Central memory CD8-positive, alpha-beta T cell (primary cell): ENCODE data around the gene JPH2.

Experiments used
- ATAC-seq: fragments of 150-1000 bp; cut with Tn5 transposase; replicated peaks from 2 replicates; pipeline ENCODE4 v1.10.0; 2022; ENCODE audit warnings: mild to moderate bottlenecking, moderate FRiP score, moderate number of reproducible peaks; ENCODE audit not compliant: poor library complexity, severe bottlenecking; ENCODE audit errors: extremely low read depth
- DNase-seq, 2 donors: peaks; one replicate each; pipeline ENCODE4 v3.0.0; 2021; ENCODE audit warnings: low spot score in 2 of 2
- H3K27ac Mint-ChIP-seq: one replicate; pipeline ENCODE4 v1.8.0; 2022; ENCODE audit warnings: low read depth, mild to moderate bottlenecking, moderate library complexity, mixed read lengths
- H3K27me3 Mint-ChIP-seq: one replicate; pipeline ENCODE4 v1.8.0; 2022; ENCODE audit warnings: mixed read lengths
- H3K36me3 Mint-ChIP-seq: one replicate; pipeline ENCODE4 v1.8.0; 2022; ENCODE audit warnings: mild to moderate bottlenecking, moderate library complexity, mixed read lengths; ENCODE audit not compliant: insufficient read depth
- H3K4me1 Mint-ChIP-seq: one replicate; pipeline ENCODE4 v1.8.0; 2022; ENCODE audit warnings: mixed read lengths
- H3K4me3 Mint-ChIP-seq: one replicate; pipeline ENCODE4 v1.8.0; 2022; ENCODE audit warnings: mild to moderate bottlenecking, moderate library complexity, mixed read lengths
- H3K9me3 Mint-ChIP-seq: one replicate; pipeline ENCODE4 v1.8.0; 2022; ENCODE audit warnings: mixed read lengths

JPH2 gene

GRCh38 chr20:44180814-44181213, 6.2 kb downstream of the JPH2 start:
- H3K4me3 Mint-ChIP-seq = no peak overlapping the region
- no peaks in the 10 kb centered on the region for H3K4me1 Mint-ChIP-seq

GRCh38 chr20:44176833-44177534, 10.0 kb downstream of the JPH2 start:
- no peaks in the 10 kb centered on the region for H3K4me1 Mint-ChIP-seq
- H3K27ac Mint-ChIP-seq = no peak overlapping the region
- H3K4me3 Mint-ChIP-seq = no peak overlapping the region
- H3K27me3 Mint-ChIP-seq = peaks cover 63% of the 10 kb centered on the region
- H3K9me3 Mint-ChIP-seq = no peaks in the 10 kb centered on the region
- ATAC-seq (no peak), DNase-seq (no peak)
- H3K36me3 Mint-ChIP-seq = no peaks in the 10 kb centered on the region

More at GRCh38 chr20:44180814-44181213, 6.2 kb downstream of the JPH2 start:
- peaks cover 70% of the 10 kb centered on the region for H3K27me3 Mint-ChIP-seq
- no peak overlapping the region for H3K27ac Mint-ChIP-seq
- H3K9me3 Mint-ChIP-seq = no peaks in the 10 kb centered on the region
- no peaks in the 10 kb centered on the region for H3K36me3 Mint-ChIP-seq
- DNase-seq = no peak
- no peak for ATAC-seq

- Mint-ChIP-seq H3K4me3 (no peak overlapping the region), H3K36me3 (no peaks in the 10 kb centered on the region), H3K4me1 (no peaks in the 10 kb centered on the region), H3K9me3 (no peaks in the 10 kb centered on the region), H3K27ac (no peak overlapping the region), H3K27me3 (peaks cover 64% of the 10 kb centered on the region)
- DNase-seq (no peak), ATAC-seq (no peak)
Observed at GRCh38 chr20:44174996-44175765, 11.8 kb downstream of the JPH2 start.

GRCh38 chr20:44173846-44174245, 13.1 kb downstream of the JPH2 start:
- Mint-ChIP-seq H3K4me1 (no peaks in the 10 kb centered on the region), H3K4me3 (no peak overlapping the region), H3K27me3 (peaks cover 78% of the 10 kb centered on the region), H3K9me3 (no peaks in the 10 kb centered on the region), H3K36me3 (no peaks in the 10 kb centered on the region), H3K27ac (no peak overlapping the region)
- ATAC-seq (no peak), DNase-seq (no peak)

GRCh38 chr20:44173116-44173515, 13.9 kb downstream of the JPH2 start:
- no peaks in the 10 kb centered on the region for H3K4me1 Mint-ChIP-seq
- ATAC-seq (no peak), DNase-seq (no peak)
- peaks cover 82% of the 10 kb centered on the region for H3K27me3 Mint-ChIP-seq
- no peak overlapping the region for H3K4me3 Mint-ChIP-seq
- no peak overlapping the region for H3K27ac Mint-ChIP-seq
- no peaks in the 10 kb centered on the region for H3K9me3 Mint-ChIP-seq
- no peaks in the 10 kb centered on the region for H3K36me3 Mint-ChIP-seq

- ATAC-seq = no peak
- peaks cover 83% of the 10 kb centered on the region for H3K27me3 Mint-ChIP-seq
- H3K36me3 Mint-ChIP-seq = no peaks in the 10 kb centered on the region
- no peak overlapping the region for H3K27ac Mint-ChIP-seq
- no peaks in the 10 kb centered on the region for H3K4me1 Mint-ChIP-seq
- DNase-seq = no peak
- no peak overlapping the region for H3K4me3 Mint-ChIP-seq
- H3K9me3 Mint-ChIP-seq = no peaks in the 10 kb centered on the region
Observed at GRCh38 chr20:44172572-44172950, 14.4 kb downstream of the JPH2 start.

GRCh38 chr20:44171775-44172571, 15.0 kb downstream of the JPH2 start:
- Mint-ChIP-seq H3K4me1 (no peaks in the 10 kb centered on the region), H3K36me3 (no peaks in the 10 kb centered on the region), H3K9me3 (no peaks in the 10 kb centered on the region), H3K27ac (no peak overlapping the region), H3K4me3 (no peak overlapping the region), H3K27me3 (peaks cover 83% of the 10 kb centered on the region)
- ATAC-seq (no peak), DNase-seq (no peak)

GRCh38 chr20:44170816-44171410, 16.1 kb downstream of the JPH2 start:
- no peak overlapping the region for H3K4me3 Mint-ChIP-seq
- no peaks in the 10 kb centered on the region for H3K4me1 Mint-ChIP-seq
- H3K27me3 Mint-ChIP-seq = peaks cover 83% of the 10 kb centered on the region
- H3K36me3 Mint-ChIP-seq = no peaks in the 10 kb centered on the region
- no peak for ATAC-seq
- DNase-seq = no peak
- H3K27ac Mint-ChIP-seq = no peak overlapping the region
- no peaks in the 10 kb centered on the region for H3K9me3 Mint-ChIP-seq

- Mint-ChIP-seq H3K27me3 (peaks cover 85% of the 10 kb centered on the region), H3K36me3 (no peaks in the 10 kb centered on the region), H3K9me3 (no peaks in the 10 kb centered on the region), H3K4me1 (no peaks in the 10 kb centered on the region), H3K4me3 (no peak overlapping the region), H3K27ac (no peak overlapping the region)
- DNase-seq = no peak
- ATAC-seq = no peak
Observed at GRCh38 chr20:44167736-44168135, 19.3 kb downstream of the JPH2 start.

GRCh38 chr20:44166477-44166876, 20.5 kb downstream of the JPH2 start:
- Mint-ChIP-seq H3K4me1 (no peaks in the 10 kb centered on the region), H3K27me3 (peaks cover 78% of the 10 kb centered on the region), H3K36me3 (no peaks in the 10 kb centered on the region), H3K9me3 (no peaks in the 10 kb centered on the region), H3K27ac (no peak overlapping the region), H3K4me3 (no peak overlapping the region)
- ATAC-seq (no peak), DNase-seq (no peak)

- DNase-seq (no peak), ATAC-seq (no peak)
- H3K27me3 Mint-ChIP-seq = peaks cover 73% of the 10 kb centered on the region
- H3K4me3 Mint-ChIP-seq = no peak overlapping the region
- H3K4me1 Mint-ChIP-seq = no peaks in the 10 kb centered on the region
- H3K27ac Mint-ChIP-seq = no peak overlapping the region
- H3K36me3 Mint-ChIP-seq = no peaks in the 10 kb centered on the region
- H3K9me3 Mint-ChIP-seq = no peaks in the 10 kb centered on the region
Observed at GRCh38 chr20:44166008-44166407, 21.0 kb downstream of the JPH2 start.

- H3K9me3 Mint-ChIP-seq = no peaks in the 10 kb centered on the region
- H3K36me3 Mint-ChIP-seq = no peaks in the 10 kb centered on the region
- DNase-seq = no peak
- no peak overlapping the region for H3K4me3 Mint-ChIP-seq
- no peak overlapping the region for H3K27ac Mint-ChIP-seq
- no peak for ATAC-seq
- H3K4me1 Mint-ChIP-seq = no peaks in the 10 kb centered on the region
- peaks cover 41% of the 10 kb centered on the region for H3K27me3 Mint-ChIP-seq
Observed at GRCh38 chr20:44160133-44160532, 26.9 kb downstream of the JPH2 start.
